K562 (cell line): ENCODE measurements around the gene PLK5.

Source experiments
- JUN ChIP-seq, 2 experiments: sonication (generic) in 1 of 2; formaldehyde crosslinking in 1 of 2; IDR thresholded peaks; 2 replicates each; pipeline versions ENCODE4 v1.6.1 to v1.8.0; 2012 to 2022; ENCODE audit warnings: borderline replicate concordance in 2 of 2, mild to moderate bottlenecking in 2 of 2, improper control_type of control experiment in 1 of 2, low read depth in 1 of 2, low read length in 1 of 2, missing genetic modification reagents in 1 of 2
- POLR2A ChIP-seq: fragments of 450-650 bp; conservative IDR thresholded peaks from 2 replicates; pipeline ENCODE4 v1.6.1; 2016
- POLR2AphosphoS5 ChIP-seq: IDR thresholded peaks from 2 replicates; pipeline ENCODE4 v1.6.1; 2011; ENCODE audit warnings: mild to moderate bottlenecking, low read depth, low read length, moderate library complexity; ENCODE audit not compliant: control insufficient read depth, insufficient read depth
- SNRNP70 ChIP-seq: fragments of 200-400 bp; formaldehyde crosslinking; optimal IDR thresholded peaks from 2 replicates; pipeline ENCODE3; 2017; ENCODE audit warnings: low read depth, low read length
- TAF1 ChIP-seq: IDR thresholded peaks from 2 replicates; pipeline ENCODE4 v1.6.1; 2011; ENCODE audit warnings: mild to moderate bottlenecking, low read length, moderate library complexity; ENCODE audit not compliant: insufficient read depth, control insufficient read depth, severe bottlenecking; ENCODE audit errors: extremely low read depth
- ZBTB1 ChIP-seq: sonication (generic); formaldehyde crosslinking; IDR thresholded peaks from 2 replicates; pipeline ENCODE4 v1.8.1; 2023; ENCODE audit warnings: missing genetic modification reagents, low read depth, mild to moderate bottlenecking, borderline replicate concordance
- ZNF584 ChIP-seq: fragments of 200-800 bp; sonication (Bioruptor generic); IDR thresholded peaks from 2 replicates; pipeline ENCODE4 v1.6.1; 2016; ENCODE audit warnings: low read depth, mild to moderate bottlenecking, missing genetic modification characterization, missing compliant biosample characterization
- TF ChIP-seq, protein P1 (sequence below): fragments of 250-450 bp; sonication (Bioruptor Pico); IDR thresholded peaks from 2 replicates; pipeline ENCODE4 v1.5.0; 2021; ENCODE audit warnings: mild to moderate bottlenecking, borderline replicate concordance
- TF ChIP-seq, protein P2 (sequence below), 3 experiments: IDR thresholded peaks in 2 of 3; conservative IDR thresholded peaks in 1 of 3; 2 replicates each; pipeline ENCODE4 v1.5.1; 2011 to 2012; ENCODE audit warnings: low read length in 3 of 3, mild to moderate bottlenecking in 3 of 3, control low read depth in 2 of 3, improper control_type of control experiment in 1 of 3, inconsistent platforms in 1 of 3, low read depth in 1 of 3, mixed read lengths in 1 of 3, moderate library complexity in 1 of 3; ENCODE audit not compliant: insufficient read depth in 2 of 3
- TF ChIP-seq, protein P3 (sequence below): sonication (generic); formaldehyde crosslinking; IDR thresholded peaks from 2 replicates; pipeline ENCODE4 v1.8.0; 2022; ENCODE audit warnings: mild to moderate bottlenecking, missing genetic modification reagents, borderline replicate concordance
- TF ChIP-seq, protein P4 (sequence below): fragments of 450-650 bp; IDR thresholded peaks from 2 replicates; pipeline ENCODE4 v1.6.1; 2018; ENCODE audit not compliant: partially characterized antibody

DNA sequence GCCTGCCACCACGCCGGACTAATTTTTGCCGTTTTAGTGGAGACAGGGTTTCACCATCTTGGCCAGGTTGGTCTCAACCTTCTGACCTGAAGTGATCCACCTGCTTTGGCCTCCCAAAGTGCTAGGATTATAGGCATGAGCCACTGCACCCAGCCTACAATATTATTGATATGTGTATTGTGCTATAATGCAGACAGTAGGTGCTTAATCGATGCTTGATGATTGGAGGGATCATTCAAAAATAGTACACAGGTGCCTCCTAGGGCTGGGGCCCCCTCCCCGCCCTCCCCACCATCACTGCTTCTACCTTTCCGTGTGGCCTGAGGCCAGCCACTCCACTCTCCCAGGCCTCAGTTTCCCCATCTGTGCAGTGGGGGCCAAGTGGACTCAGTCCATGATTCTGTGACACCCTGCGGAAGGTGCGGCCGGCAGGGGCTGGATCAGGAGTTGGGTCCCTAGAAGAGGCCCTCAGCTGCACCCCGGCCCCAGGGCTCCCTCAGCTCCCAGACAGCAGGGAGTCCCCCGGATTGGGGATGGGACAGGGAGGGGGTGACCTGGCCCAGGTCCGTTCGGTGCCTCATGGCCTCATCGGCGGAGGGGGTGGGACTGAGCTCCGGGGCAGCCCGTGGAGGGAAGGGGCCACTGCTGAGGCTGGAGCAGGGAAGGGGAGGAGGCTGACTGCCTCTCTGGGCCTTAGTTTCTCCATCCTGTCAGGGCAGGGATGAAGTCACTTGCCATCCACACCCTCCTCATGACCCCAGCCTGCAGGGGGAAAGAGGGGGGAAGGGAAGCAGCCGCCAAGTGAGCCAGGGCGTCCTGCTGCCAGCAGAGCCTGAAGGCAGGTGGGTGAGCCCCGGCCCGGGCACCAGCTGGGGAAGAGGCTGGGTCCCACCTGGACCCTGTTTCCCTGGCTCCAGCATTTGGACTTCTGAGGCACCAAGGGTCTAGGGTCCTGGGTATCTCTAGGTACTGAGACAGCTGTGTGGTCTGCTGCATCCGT is 12.3 kb upstream of the PLK5 start:
- no peak for TF ChIP-seq TAF1
- no peak for TF ChIP-seq SNRNP70
- no peak for TF ChIP-seq JUN (IDR thresholded peaks at IDR 0.05; ENCODE audit: borderline replicate concordance, low read depth, low read length)
- TF ChIP-seq JUN (CRISPR knock-in tag; IDR thresholded peaks at IDR 0.05; ENCODE audit: borderline replicate concordance): no peak
- TF ChIP-seq, protein P1, sequence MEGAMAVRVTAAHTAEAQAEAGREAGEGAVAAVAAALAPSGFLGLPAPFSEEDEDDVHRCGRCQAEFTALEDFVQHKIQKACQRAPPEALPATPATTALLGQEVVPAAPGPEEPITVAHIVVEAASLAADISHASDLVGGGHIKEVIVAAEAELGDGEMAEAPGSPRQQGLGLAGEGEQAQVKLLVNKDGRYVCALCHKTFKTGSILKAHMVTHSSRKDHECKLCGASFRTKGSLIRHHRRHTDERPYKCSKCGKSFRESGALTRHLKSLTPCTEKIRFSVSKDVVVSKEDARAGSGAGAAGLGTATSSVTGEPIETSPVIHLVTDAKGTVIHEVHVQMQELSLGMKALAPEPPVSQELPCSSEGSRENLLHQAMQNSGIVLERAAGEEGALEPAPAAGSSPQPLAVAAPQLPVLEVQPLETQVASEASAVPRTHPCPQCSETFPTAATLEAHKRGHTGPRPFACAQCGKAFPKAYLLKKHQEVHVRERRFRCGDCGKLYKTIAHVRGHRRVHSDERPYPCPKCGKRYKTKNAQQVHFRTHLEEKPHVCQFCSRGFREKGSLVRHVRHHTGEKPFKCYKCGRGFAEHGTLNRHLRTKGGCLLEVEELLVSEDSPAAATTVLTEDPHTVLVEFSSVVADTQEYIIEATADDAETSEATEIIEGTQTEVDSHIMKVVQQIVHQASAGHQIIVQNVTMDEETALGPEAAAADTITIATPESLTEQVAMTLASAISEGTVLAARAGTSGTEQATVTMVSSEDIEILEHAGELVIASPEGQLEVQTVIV: no peak
- TF ChIP-seq ZNF584: no peak
- no peak for TF ChIP-seq POLR2AphosphoS5
- no peak for TF ChIP-seq POLR2A
- TF ChIP-seq ZBTB1 (CRISPR knock-in tag): no peak
- TF ChIP-seq, protein P2, sequence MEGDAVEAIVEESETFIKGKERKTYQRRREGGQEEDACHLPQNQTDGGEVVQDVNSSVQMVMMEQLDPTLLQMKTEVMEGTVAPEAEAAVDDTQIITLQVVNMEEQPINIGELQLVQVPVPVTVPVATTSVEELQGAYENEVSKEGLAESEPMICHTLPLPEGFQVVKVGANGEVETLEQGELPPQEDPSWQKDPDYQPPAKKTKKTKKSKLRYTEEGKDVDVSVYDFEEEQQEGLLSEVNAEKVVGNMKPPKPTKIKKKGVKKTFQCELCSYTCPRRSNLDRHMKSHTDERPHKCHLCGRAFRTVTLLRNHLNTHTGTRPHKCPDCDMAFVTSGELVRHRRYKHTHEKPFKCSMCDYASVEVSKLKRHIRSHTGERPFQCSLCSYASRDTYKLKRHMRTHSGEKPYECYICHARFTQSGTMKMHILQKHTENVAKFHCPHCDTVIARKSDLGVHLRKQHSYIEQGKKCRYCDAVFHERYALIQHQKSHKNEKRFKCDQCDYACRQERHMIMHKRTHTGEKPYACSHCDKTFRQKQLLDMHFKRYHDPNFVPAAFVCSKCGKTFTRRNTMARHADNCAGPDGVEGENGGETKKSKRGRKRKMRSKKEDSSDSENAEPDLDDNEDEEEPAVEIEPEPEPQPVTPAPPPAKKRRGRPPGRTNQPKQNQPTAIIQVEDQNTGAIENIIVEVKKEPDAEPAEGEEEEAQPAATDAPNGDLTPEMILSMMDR (IDR thresholded peaks at IDR 0.05 in 2 of 3, conservative IDR thresholded peaks at IDR 0.05 in 1 of 3; ENCODE audit: insufficient read depth in 2 of 3, low read depth in 1 of 3, low read length in 3 of 3): no peak
- TF ChIP-seq, protein P3, sequence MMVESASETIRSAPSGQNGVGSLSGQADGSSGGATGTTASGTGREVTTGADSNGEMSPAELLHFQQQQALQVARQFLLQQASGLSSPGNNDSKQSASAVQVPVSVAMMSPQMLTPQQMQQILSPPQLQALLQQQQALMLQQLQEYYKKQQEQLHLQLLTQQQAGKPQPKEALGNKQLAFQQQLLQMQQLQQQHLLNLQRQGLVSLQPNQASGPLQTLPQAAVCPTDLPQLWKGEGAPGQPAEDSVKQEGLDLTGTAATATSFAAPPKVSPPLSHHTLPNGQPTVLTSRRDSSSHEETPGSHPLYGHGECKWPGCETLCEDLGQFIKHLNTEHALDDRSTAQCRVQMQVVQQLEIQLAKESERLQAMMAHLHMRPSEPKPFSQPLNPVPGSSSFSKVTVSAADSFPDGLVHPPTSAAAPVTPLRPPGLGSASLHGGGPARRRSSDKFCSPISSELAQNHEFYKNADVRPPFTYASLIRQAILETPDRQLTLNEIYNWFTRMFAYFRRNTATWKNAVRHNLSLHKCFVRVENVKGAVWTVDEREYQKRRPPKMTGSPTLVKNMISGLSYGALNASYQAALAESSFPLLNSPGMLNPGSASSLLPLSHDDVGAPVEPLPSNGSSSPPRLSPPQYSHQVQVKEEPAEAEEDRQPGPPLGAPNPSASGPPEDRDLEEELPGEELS (CRISPR knock-in tag): no peak
- TF ChIP-seq, protein P4, sequence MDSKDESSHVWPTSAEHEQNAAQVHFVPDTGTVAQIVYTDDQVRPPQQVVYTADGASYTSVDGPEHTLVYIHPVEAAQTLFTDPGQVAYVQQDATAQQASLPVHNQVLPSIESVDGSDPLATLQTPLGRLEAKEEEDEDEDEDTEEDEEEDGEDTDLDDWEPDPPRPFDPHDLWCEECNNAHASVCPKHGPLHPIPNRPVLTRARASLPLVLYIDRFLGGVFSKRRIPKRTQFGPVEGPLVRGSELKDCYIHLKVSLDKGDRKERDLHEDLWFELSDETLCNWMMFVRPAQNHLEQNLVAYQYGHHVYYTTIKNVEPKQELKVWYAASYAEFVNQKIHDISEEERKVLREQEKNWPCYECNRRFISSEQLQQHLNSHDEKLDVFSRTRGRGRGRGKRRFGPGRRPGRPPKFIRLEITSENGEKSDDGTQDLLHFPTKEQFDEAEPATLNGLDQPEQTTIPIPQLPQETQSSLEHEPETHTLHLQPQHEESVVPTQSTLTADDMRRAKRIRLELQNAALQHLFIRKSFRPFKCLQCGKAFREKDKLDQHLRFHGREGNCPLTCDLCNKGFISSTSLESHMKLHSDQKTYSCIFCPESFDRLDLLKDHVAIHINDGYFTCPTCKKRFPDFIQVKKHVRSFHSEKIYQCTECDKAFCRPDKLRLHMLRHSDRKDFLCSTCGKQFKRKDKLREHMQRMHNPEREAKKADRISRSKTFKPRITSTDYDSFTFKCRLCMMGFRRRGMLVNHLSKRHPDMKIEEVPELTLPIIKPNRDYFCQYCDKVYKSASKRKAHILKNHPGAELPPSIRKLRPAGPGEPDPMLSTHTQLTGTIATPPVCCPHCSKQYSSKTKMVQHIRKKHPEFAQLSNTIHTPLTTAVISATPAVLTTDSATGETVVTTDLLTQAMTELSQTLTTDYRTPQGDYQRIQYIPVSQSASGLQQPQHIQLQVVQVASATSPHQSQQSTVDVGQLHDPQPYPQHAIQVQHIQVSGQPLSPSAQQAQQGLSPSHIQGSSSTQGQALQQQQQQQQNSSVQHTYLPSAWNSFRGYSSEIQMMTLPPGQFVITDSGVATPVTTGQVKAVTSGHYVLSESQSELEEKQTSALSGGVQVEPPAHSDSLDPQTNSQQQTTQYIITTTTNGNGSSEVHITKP: no peak
